ENCODE measurements around the gene CACNA1H. TPM values are rescaled to one million over a fixed set of nuclear protein-coding genes. Genes with fewer than 3 reads are reported as not detected.
"Not testable (repeated sequence)": the region's sequence is repeated elsewhere in the genome, so short reads cannot be mapped to it uniquely, and the experiment has no call there.

The CACNA1H gene
- total and polyA plus RNA-seq, 2 of the 4 experiments (the other 2 are of a cell fraction), result 1.6 to 5.8 TPM

DNA sequence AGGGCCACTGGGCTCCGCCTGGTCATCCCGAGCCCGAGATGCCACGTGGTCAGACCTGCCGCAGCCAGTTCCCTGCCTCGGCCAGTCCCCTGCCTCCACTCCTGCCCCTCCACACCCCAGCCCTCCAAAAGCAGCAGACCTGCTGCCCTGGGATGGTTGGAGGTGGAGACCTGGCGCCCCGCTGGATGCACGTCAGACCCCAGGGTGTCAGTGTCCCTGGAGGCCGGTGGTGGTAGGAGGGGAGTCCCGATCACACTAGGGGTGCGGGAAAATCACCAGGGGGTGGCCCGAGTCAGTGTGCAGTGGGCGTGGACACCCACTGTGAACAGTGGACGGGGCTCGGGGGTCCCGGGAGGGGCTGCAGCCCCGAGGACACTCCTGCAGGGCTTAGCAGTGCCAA lies 45.3 kb downstream of the CACNA1H start:
- no peaks in the 10 kb centered on the region for H3K9me1 ChIP-seq (ENCODE audit: insufficient read depth, low read length)
- no peak overlapping the region for H4K8ac ChIP-seq (ENCODE audit: low read depth in 2 of 2, low read length in 2 of 2)
- no peak overlapping the region for H2BK15ac ChIP-seq (ENCODE audit: low read depth, low read length)
- H3K14ac ChIP-seq (replicated peaks; ENCODE audit: low read depth, low read length), result no peak overlapping the region
- no peak overlapping the region for H3K9ac ChIP-seq (ENCODE audit: low read depth, low read length)
- H3K36me3 ChIP-seq (ENCODE audit: control insufficient read depth, insufficient read depth, low read length), result no peaks in the 10 kb centered on the region; the same call in 1 of the 2 replicates
- H3K4me1 ChIP-seq (ENCODE audit: control insufficient read depth, insufficient read depth, low read length), result no peaks in the 10 kb centered on the region
- no peak overlapping the region for H3K4ac ChIP-seq (ENCODE audit: low read depth, low read length)
- H3K23ac ChIP-seq (ENCODE audit: low read depth, low read length), result no peak overlapping the region
- POLR2A ChIA-PET (ENCODE audit: unreplicated experiment), result no interaction called here
- no peak overlapping the region for H3K4me3 ChIP-seq (ENCODE audit: insufficient read depth, low read depth, low read length)
- H4K91ac ChIP-seq (ENCODE audit: insufficient read depth, low read depth, low read length), result no peak overlapping the region
- H2AK5ac ChIP-seq (ENCODE audit: low read depth, low read length), result no peak overlapping the region
- no peaks in the 10 kb centered on the region for H3K9me3 ChIP-seq (ENCODE audit: control insufficient read depth, insufficient read depth, low read length)
- dilution Hi-C loops (cut with HindIII; ENCODE audit: low sequenced_read_pairs, unreplicated experiment), result no loop called here
- CTCF ChIA-PET, result no interaction called here
- H3K4me2 ChIP-seq (ENCODE audit: low read depth, low read length), result no peak overlapping the region
- no TSS peak for BruUV-seq (replicated peaks)
- H2BK5ac ChIP-seq (ENCODE audit: low read depth, low read length, poor library complexity, severe bottlenecking), result no peak overlapping the region
- in situ Hi-C loops (cut with MboI; ENCODE audit: low sequenced_read_pairs), result loop anchor here (5.0 kb wide), 1 partner anchor 86 kb away; no protein-coding TSS in a partner anchor
- no peak overlapping the region for H2BK20ac ChIP-seq (ENCODE audit: low read depth, low read length)
- intact Hi-C loops (cut with micrococcal nuclease), result no loop called here
- no peak for DNase-seq
- no peak overlapping the region for H2AFZ ChIP-seq (replicated peaks; ENCODE audit: low read length, poor library complexity)
- ATAC-seq (ENCODE audit: low read depth), result no peak
- no peaks in the 10 kb centered on the region for H3K79me1 ChIP-seq (ENCODE audit: low read depth in 1 of 2, low read length in 2 of 2)
- no peaks in the 10 kb centered on the region for H3K27me3 ChIP-seq (ENCODE audit: control insufficient read depth, insufficient read depth, low read length)
- no peak overlapping the region for H4K5ac ChIP-seq (ENCODE audit: low read depth, low read length)
- H3K56ac ChIP-seq (ENCODE audit: extremely low read depth, insufficient read depth, low read length), result no peak overlapping the region
- 82% methylated on average over 8 of the region's 18 CpGs; no CpG with 5 or more reads in 1 of the 2 experiments for WGBS, 2 experiments (ENCODE audit: extremely low coverage in 2 of 2, insufficient read length in 1 of 2)
- H4K20me1 ChIP-seq (ENCODE audit: insufficient read depth, low read length), result peaks cover 5% of the 10 kb centered on the region
- H2AK9ac ChIP-seq (replicated peaks; ENCODE audit: low read depth, low read length, poor library complexity), result no peak overlapping the region
- TF ChIP-seq CEBPB (IDR thresholded peaks at IDR 0.05; ENCODE audit: low read depth, low read length) (no peak), NFE2L2 (IDR thresholded peaks at IDR 0.05; ENCODE audit: low read depth, low read length) (no peak), RAD21 (IDR thresholded peaks at IDR 0.05; ENCODE audit: low read length) (no peak), MXI1 (IDR thresholded peaks at IDR 0.05; ENCODE audit: borderline replicate concordance, low read depth, low read length) (no peak), CHD1 (IDR thresholded peaks at IDR 0.05; ENCODE audit: low read depth, low read length) (no peak), POLR2A (IDR thresholded peaks at IDR 0.05; ENCODE audit: low read depth, low read length) (no peak), MAZ (IDR thresholded peaks at IDR 0.05; ENCODE audit: borderline replicate concordance, low read depth, low read length) (no peak), RCOR1 (IDR thresholded peaks at IDR 0.05; ENCODE audit: insufficient replicate concordance, low read length) (no peak)
- no peak overlapping the region for H3K18ac ChIP-seq (ENCODE audit: low read depth, low read length)
- H2BK120ac ChIP-seq (ENCODE audit: low read depth, low read length), result no peak overlapping the region
- H3K27ac ChIP-seq (ENCODE audit: insufficient read depth, low read length), result no peak overlapping the region

DNA sequence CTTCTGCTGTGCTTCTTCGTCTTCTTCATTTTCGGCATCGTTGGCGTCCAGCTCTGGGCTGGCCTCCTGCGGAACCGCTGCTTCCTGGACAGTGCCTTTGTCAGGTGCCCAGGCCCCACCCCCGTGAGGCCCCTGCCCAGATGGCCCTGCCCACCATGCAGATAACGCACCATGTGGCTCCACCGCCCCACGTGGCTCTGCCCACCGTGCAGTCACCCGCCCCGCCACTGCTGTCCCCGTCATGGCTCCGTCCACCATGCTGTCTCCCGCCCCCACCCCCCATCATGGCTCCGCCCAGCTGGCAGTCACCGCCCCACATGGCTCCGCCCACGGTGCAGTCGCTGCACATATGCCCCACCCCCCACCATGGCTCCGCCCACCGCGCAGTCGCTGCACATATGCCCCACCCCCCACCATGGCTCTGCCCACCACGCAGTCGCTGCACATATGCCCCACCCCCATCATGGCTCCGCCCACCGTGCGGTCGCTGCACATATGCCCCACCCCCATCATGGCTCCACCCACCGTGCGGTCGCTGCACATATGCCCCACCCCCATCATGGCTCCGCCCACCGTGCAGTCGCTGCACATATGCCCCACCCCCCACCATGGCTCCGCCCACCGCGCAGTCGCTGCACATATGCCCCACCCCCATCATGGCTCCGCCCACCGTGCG lies 45.9 kb downstream of the CACNA1H start:
- in situ Hi-C loops (cut with MboI; ENCODE audit: low sequenced_read_pairs), result loop anchor here (5.0 kb wide), 1 partner anchor 87 kb away; no protein-coding TSS in a partner anchor
- POLR2A ChIA-PET (ENCODE audit: unreplicated experiment), result not testable (repeated sequence)

More for the DNA sequence above, 45.9 kb downstream of the CACNA1H start:
- H4K8ac ChIP-seq (ENCODE audit: low read depth in 2 of 2, low read length in 2 of 2); H3K27ac ChIP-seq (ENCODE audit: insufficient read depth, low read length); H3K14ac ChIP-seq (replicated peaks; ENCODE audit: low read depth, low read length); H4K91ac ChIP-seq (ENCODE audit: insufficient read depth, low read depth, low read length); ATAC-seq (ENCODE audit: low read depth); H3K9ac ChIP-seq (ENCODE audit: low read depth, low read length); H2BK5ac ChIP-seq (ENCODE audit: low read depth, low read length, poor library complexity, severe bottlenecking); H3K4me2 ChIP-seq (ENCODE audit: low read depth, low read length); intact Hi-C loops (cut with micrococcal nuclease); H4K5ac ChIP-seq (ENCODE audit: low read depth, low read length); H2BK20ac ChIP-seq (ENCODE audit: low read depth, low read length); H2AK5ac ChIP-seq (ENCODE audit: low read depth, low read length); H3K27me3 ChIP-seq (ENCODE audit: control insufficient read depth, insufficient read depth, low read length); H3K4me1 ChIP-seq (ENCODE audit: control insufficient read depth, insufficient read depth, low read length); H3K56ac ChIP-seq (ENCODE audit: extremely low read depth, insufficient read depth, low read length); H2AK9ac ChIP-seq (replicated peaks; ENCODE audit: low read depth, low read length, poor library complexity); H3K18ac ChIP-seq (ENCODE audit: low read depth, low read length); H3K79me1 ChIP-seq (ENCODE audit: low read depth in 1 of 2, low read length in 2 of 2); H3K36me3 ChIP-seq (ENCODE audit: control insufficient read depth, insufficient read depth, low read length); H4K20me1 ChIP-seq (ENCODE audit: insufficient read depth, low read length); H3K23ac ChIP-seq (ENCODE audit: low read depth, low read length); H3K9me3 ChIP-seq (ENCODE audit: control insufficient read depth, insufficient read depth, low read length); CTCF ChIA-PET; BruUV-seq (replicated peaks); H2AFZ ChIP-seq (replicated peaks; ENCODE audit: low read length, poor library complexity); H3K9me1 ChIP-seq (ENCODE audit: insufficient read depth, low read length); H2BK120ac ChIP-seq (ENCODE audit: low read depth, low read length); DNase-seq; H3K4me3 ChIP-seq (ENCODE audit: insufficient read depth, low read depth, low read length); dilution Hi-C loops (cut with HindIII; ENCODE audit: low sequenced_read_pairs, unreplicated experiment); H2BK15ac ChIP-seq (ENCODE audit: low read depth, low read length); H3K4ac ChIP-seq (ENCODE audit: low read depth, low read length): not testable (repeated sequence)
- 91% methylated on average over 12 of the region's 44 CpGs; no CpG with 5 or more reads in 1 of the 2 experiments for WGBS, 2 experiments (ENCODE audit: extremely low coverage in 2 of 2, insufficient read length in 1 of 2)
